ENCODE results near the gene HEYL.

Gene HEYL

DNA sequence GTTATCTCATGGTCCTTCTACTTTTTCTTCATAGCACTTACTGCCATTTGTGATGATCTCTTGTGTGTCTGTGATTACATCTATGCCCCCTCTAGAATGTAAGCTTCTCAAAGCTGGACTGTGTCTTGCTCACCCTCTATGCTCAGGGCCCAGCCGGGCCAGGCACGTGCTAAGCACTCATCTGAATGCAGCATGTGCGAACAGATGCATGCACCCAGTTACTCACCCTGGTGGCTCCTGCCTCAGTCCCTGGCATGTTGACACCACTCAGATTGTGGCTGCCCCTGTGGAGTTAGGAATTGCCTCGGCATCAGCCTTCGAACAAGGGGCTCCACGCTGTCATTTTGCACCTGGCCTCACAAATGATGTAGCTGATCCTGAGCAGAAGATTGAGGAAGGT lies 43.3 kb downstream of the HEYL start:
- no peak for DNase-seq

DNA sequence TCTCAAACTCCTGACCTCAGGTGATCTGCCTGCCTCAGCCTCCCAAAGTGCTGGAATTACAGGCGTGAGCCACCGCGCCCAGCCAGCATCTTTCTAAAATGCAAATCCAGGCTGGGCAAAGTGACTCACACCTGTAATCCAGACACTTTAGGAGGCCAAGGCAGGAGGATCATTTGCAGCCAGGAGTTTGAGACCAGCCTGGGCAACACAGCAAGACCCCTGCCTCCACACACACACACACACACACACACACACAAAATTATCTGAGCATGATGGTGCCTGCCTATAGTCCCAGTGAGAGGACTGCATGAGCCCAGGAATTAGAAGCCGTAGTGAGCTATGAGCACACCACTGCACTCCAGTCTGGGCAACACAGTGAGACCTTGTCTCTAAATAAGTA lies 46.1 kb downstream of the HEYL start:
- no peak for DNase-seq

DNA sequence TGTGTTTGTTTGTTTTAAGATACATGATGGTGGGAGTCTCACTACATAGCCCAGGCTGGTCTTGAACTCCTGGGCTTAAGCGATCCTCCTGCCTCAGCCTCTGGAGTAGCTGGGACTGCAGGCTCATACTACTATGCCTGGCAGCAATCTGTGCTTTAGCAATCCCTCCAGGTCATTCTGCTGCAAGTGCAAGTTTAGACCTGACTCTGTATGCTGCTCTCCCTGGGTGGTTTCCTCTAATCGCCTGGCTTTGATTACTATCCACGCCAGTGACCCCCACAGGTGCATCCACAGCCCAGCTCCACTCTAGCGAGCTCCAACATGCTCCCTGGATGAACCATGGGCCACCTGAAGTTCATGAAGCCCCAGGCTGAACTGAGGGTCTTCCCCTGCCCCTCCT lies 47.4 kb downstream of the HEYL start:
- DNase-seq = no peak

DNA sequence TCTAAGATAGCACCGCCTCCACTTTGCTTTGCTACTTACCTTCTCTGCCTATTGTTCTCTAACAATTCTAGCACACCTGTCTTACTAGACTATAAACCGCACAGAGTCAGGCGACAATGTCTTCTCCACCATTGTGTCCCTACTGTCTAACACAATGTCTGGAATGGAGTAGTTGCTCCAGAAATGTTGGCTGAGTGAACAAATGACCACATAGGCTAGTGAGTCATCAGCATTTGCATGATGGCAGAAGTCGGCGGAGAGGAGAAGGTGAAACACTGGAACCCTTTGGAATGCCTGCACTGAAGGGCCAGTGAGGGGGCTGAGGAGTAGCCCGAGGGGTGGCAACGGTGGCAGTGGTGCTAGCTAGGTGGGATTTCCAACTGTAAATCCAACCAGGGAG lies 48.9 kb downstream of the HEYL start:
- DNase-seq = no peak

- DNase-seq = no peak
Observed at GRCh38 chr1:39585933-39586332, 53.5 kb downstream of the HEYL start.

GRCh38 chr1:39576016-39576657 lies 63.3 kb downstream of the HEYL start:
- no peak for DNase-seq

DNA sequence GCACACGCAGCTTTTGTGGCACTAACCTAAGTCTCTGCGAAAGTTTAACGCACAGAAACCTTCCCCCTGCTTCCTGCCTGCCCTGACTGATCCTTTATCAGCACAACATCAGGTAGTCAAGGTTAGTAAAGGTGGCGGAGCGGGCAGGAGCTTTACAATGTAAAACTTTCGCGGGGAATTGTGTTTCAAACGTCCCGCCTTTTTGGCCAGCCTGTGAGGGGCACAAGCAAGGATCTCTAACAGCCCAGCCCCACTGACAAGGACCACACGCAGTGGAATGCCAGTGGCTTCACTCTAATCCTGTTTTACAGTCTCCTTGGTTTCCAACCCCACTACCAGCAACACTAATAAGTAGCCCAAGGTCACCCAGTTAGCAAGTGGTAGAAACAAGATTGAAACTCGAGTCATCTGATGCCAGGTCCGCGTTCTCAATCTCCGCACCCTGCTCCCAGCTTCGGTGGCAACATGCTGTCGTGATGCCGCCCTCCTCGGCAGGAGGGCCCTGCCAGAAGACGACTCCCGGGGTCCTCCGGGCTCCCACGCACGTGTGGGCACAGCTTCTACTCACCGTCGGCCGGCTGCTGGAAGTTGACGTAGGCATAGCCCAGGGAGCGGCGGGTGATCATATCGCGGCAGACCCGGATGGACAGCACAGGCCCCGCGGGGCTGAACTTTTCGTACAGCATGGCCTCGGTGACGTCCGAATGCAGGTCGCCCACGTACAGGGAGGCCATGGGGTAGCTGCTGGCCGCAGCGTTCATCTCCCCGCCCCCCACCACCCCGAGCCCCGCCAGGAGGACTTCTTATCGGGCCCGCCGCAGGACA lies 64.0 kb downstream of the HEYL start:
- DNase-seq = no peak

GRCh38 chr1:39574646-39575045 lies 64.8 kb downstream of the HEYL start:
- no peak for DNase-seq
